ENCODE results near the gene KBTBD6. TPM values are rescaled to one million over a fixed set of nuclear protein-coding genes. Genes with fewer than 3 reads are reported as not detected.
"Not testable (repeated sequence)": the region's sequence is repeated elsewhere in the genome, so short reads cannot be mapped to it uniquely, and the experiment has no call there.

Gene KBTBD6
- total and polyA plus RNA-seq, 7 donors, result 2.0 to 7.6 (median 5.6) TPM

- no peak for ATAC-seq
- no peak overlapping the region for H3K27ac ChIP-seq
- no peaks in the 10 kb centered on the region for H3K27me3 ChIP-seq (ENCODE audit: insufficient read depth in 3 of 3, low read length in 2 of 3)
- intact Hi-C loops (cut with DNase I), result no loop called here
- DNase-seq, result no peak
- H3K4me1 ChIP-seq, result no peaks in the 10 kb centered on the region
- TF ChIP-seq, protein P1, sequence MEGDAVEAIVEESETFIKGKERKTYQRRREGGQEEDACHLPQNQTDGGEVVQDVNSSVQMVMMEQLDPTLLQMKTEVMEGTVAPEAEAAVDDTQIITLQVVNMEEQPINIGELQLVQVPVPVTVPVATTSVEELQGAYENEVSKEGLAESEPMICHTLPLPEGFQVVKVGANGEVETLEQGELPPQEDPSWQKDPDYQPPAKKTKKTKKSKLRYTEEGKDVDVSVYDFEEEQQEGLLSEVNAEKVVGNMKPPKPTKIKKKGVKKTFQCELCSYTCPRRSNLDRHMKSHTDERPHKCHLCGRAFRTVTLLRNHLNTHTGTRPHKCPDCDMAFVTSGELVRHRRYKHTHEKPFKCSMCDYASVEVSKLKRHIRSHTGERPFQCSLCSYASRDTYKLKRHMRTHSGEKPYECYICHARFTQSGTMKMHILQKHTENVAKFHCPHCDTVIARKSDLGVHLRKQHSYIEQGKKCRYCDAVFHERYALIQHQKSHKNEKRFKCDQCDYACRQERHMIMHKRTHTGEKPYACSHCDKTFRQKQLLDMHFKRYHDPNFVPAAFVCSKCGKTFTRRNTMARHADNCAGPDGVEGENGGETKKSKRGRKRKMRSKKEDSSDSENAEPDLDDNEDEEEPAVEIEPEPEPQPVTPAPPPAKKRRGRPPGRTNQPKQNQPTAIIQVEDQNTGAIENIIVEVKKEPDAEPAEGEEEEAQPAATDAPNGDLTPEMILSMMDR (IDR thresholded peaks at IDR 0.05), result no peak
- H3K4me3 ChIP-seq, result no peak overlapping the region
- H3K9me3 ChIP-seq, result peaks cover 4% of the 10 kb centered on the region
- H3K36me3 ChIP-seq (ENCODE audit: insufficient read depth in 1 of 2, low read depth in 1 of 2), result no peaks in the 10 kb centered on the region
- 39 to 45% (median 40%) methylated on average over 2 of the region's 2 CpGs for WGBS, 3 donors
These were observed 45.0 kb upstream of the KBTBD6 start for GRCh38 chr13:41177616-41178015.

DNA sequence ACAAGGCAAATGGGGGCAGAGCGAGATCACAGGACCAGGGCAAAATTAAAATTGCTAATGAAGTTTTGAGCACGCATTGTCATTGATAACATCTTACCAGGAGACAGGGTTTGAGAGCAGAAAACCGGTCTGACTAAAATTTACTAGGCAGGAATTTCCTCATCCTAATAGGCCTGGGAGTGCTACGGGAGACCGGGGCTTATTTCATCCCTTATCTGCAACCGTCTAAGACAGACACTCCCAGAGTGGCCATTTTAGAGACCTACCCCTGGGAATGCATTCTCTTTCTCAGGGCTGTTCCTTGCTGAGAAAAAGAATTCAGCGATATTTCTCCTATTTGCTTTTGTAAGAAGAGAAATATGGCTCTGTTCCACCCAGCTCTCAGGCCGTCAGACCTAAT, 43.0 kb upstream of the KBTBD6 start:
- H3K36me3 ChIP-seq (ENCODE audit: insufficient read depth in 1 of 2, low read depth in 1 of 2); intact Hi-C loops (cut with DNase I); H3K4me3 ChIP-seq; DNase-seq; H3K27ac ChIP-seq; ATAC-seq; H3K4me1 ChIP-seq; H3K27me3 ChIP-seq (ENCODE audit: insufficient read depth in 3 of 3, low read length in 2 of 3); H3K9me3 ChIP-seq: not testable (repeated sequence)
- WGBS, 3 donors, result 92 to 95% (median 94%) methylated on average over 8 of the region's 8 CpGs

DNA sequence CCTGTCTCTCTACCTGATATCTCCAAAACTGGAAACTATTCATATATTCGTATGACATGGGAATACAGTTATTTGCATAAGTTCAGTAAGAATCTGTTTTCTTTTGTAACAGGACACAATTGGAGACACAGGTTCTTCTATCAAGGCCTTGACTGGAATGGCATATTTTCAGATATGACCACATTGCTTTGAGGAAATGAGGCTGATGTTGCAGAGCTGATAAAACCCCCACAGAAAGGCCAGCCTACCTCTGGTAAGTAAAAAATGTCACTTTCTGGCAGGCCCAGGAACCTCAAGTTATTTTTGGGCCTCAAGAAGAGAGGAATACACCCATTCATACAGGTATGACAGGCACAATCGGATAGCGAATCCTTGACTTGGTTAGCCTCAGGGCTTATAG, 29.5 kb upstream of the KBTBD6 start:
- Histone ChIP-seq H3K27ac (no peak overlapping the region), H3K9me3 (no peaks in the 10 kb centered on the region), H3K4me3 (no peak overlapping the region), H3K27me3 (ENCODE audit: insufficient read depth in 3 of 3, low read length in 2 of 3) (no peaks in the 10 kb centered on the region), H3K36me3 (ENCODE audit: insufficient read depth in 1 of 2, low read depth in 1 of 2) (no peaks in the 10 kb centered on the region), H3K4me1 (no peaks in the 10 kb centered on the region)
- WGBS, 3 donors, result 92 to 96% (median 95%) methylated on average over 3 of the region's 3 CpGs
- intact Hi-C loops (cut with DNase I), result no loop called here
- DNase-seq, result no peak
- TF ChIP-seq, protein P1 (IDR thresholded peaks at IDR 0.05), result no peak
- no peak for ATAC-seq

DNA sequence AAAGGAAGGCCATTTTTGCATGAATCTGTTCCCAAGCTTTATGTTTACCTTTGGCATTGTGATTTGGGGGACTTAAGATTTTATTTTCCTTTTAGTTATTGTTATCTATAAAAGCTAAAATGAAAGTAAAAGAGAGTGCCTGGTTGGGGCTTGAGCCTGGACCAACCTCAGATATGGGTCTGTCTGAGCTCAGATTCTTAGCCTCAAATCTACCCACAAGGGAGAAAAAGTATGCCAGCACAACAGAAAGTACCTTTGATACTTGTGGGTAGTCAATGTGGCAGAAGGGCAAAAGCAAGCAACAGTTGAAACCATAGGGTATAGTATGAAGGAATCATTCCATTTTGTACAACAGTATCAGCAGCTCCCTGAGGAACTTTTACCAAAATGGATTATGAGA, 26.6 kb upstream of the KBTBD6 start:
- ATAC-seq, result no peak
- TF ChIP-seq, protein P1 (IDR thresholded peaks at IDR 0.05), result no peak
- no peaks in the 10 kb centered on the region for H3K9me3 ChIP-seq

DNA sequence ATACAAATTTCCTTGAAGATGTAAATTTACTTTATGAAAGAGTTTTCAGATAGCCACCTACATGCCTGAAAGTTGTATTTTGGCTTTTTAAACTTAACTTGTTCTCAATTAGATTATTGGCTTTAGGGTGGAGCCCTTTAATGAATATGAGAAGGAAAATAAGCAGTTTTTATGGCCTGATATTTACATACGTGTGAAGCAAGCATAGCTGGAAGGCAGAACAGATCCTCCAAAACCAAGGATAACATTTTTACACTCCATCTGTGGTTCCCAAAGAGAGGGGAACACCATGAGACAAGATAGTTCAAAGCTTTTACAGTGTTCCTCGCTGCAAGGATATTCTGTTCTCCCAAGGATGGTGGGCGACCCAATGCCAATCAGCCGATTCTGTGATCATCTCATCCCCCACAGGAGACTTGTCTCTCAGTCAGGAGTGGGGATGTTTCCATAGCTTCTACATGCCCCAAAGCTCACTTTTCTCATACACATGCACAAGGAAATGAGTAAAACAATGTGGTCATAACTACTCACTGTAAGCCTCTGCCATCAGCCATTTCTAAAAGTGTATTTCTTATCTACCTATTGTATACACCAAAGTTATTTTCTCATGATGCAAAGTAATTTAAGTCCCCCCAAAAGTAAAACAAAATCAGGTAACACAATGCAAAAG, 24.6 kb upstream of the KBTBD6 start:
- no peak for ATAC-seq

More for the DNA sequence above, 26.6 kb upstream of the KBTBD6 start:
- H3K4me3 ChIP-seq, result no peak overlapping the region
- no peak for DNase-seq
- intact Hi-C loops (cut with DNase I), result no loop called here
- H3K27me3 ChIP-seq (ENCODE audit: insufficient read depth in 3 of 3, low read length in 2 of 3), result no peaks in the 10 kb centered on the region
- H3K36me3 ChIP-seq (ENCODE audit: insufficient read depth in 1 of 2, low read depth in 1 of 2), result no peaks in the 10 kb centered on the region
- H3K4me1 ChIP-seq, result no peaks in the 10 kb centered on the region
- no peak overlapping the region for H3K27ac ChIP-seq

More for the DNA sequence above, 24.6 kb upstream of the KBTBD6 start:
- TF ChIP-seq, protein P1 (IDR thresholded peaks at IDR 0.05), result no peak
- intact Hi-C loops (cut with DNase I), result no loop called here
- Histone ChIP-seq H3K4me3 (no peak overlapping the region), H3K27ac (no peak overlapping the region), H3K27me3 (ENCODE audit: insufficient read depth in 3 of 3, low read length in 2 of 3) (no peaks in the 10 kb centered on the region), H3K9me3 (peaks cover 4% of the 10 kb centered on the region), H3K4me1 (no peaks in the 10 kb centered on the region), H3K36me3 (ENCODE audit: insufficient read depth in 1 of 2, low read depth in 1 of 2) (no peaks in the 10 kb centered on the region)
- no peak for DNase-seq
- 95 to 96% (median 96%) methylated on average over 4 of the region's 4 CpGs for WGBS, 3 donors

Measured in psoas muscle (tissue), 8 donors.